ENCODE data around the gene ZDHHC7.
A peak's percentile ranks its signal among the peaks of the same experiment; 100 is the strongest.

The ZDHHC7 gene

GRCh38 chr16:85018529-85019236 is 7.3 kb upstream of the ZDHHC7 start:
- DNase-seq (ENCODE audit: low spot score), result no peak

GRCh38 chr16:85017633-85018032 is 6.3 kb upstream of the ZDHHC7 start:
- DNase-seq (ENCODE audit: low spot score), result no peak

GRCh38 chr16:85017151-85017550 is 5.8 kb upstream of the ZDHHC7 start:
- DNase-seq (ENCODE audit: low spot score), result no peak

- no peak for DNase-seq (ENCODE audit: low spot score)
These were observed 4.3 kb upstream of the ZDHHC7 start for GRCh38 chr16:85015481-85016187.

- DNase-seq (ENCODE audit: low spot score), result no peak
These were observed 3.0 kb upstream of the ZDHHC7 start for GRCh38 chr16:85014311-85014710.

- no peak for DNase-seq (ENCODE audit: low spot score)
These were observed 530 bp upstream of the ZDHHC7 start for GRCh38 chr16:85011846-85012284.

- no peak for DNase-seq (ENCODE audit: low spot score)
These were observed 847 bp downstream of the ZDHHC7 start for GRCh38 chr16:85010446-85010930.

GRCh38 chr16:85008271-85008670 is 3.1 kb downstream of the ZDHHC7 start:
- DNase-seq (ENCODE audit: low spot score), result no peak

GRCh38 chr16:85007496-85008214 is 3.7 kb downstream of the ZDHHC7 start:
- no peak for DNase-seq (ENCODE audit: low spot score)

GRCh38 chr16:85006639-85007038 is 4.7 kb downstream of the ZDHHC7 start:
- no peak for DNase-seq (ENCODE audit: low spot score)

GRCh38 chr16:85005285-85006069 is 5.9 kb downstream of the ZDHHC7 start:
- peak; percentile 62 for DNase-seq (ENCODE audit: low spot score)

- peak; percentile 88 for DNase-seq (ENCODE audit: low spot score)
These were observed 6.6 kb downstream of the ZDHHC7 start for GRCh38 chr16:85004587-85005205.

- DNase-seq (ENCODE audit: low spot score), result no peak
These were observed 7.4 kb downstream of the ZDHHC7 start for GRCh38 chr16:85003725-85004586.

GRCh38 chr16:85003076-85003475 is 8.3 kb downstream of the ZDHHC7 start:
- DNase-seq (ENCODE audit: low spot score), result no peak

GRCh38 chr16:85002608-85003007 is 8.7 kb downstream of the ZDHHC7 start:
- no peak for DNase-seq (ENCODE audit: low spot score)

- DNase-seq (ENCODE audit: low spot score), result no peak
These were observed 9.2 kb downstream of the ZDHHC7 start for GRCh38 chr16:85002099-85002541.

- no peak for DNase-seq (ENCODE audit: low spot score)
These were observed 11.4 kb downstream of the ZDHHC7 start for GRCh38 chr16:84999857-85000480.

GRCh38 chr16:84999200-84999599 is 12.1 kb downstream of the ZDHHC7 start:
- no peak for DNase-seq (ENCODE audit: low spot score)

GRCh38 chr16:84996365-84996764 is 15.0 kb downstream of the ZDHHC7 start:
- DNase-seq (ENCODE audit: low spot score), result no peak

GRCh38 chr16:84995663-84996062 is 15.7 kb downstream of the ZDHHC7 start:
- DNase-seq (ENCODE audit: low spot score), result no peak

Measured in AG08396 (cell line).